ENCODE measurements around the gene PRR16. TPM values are rescaled to one million over a fixed set of nuclear protein-coding genes. Genes with fewer than 3 reads are reported as not detected.
A peak's percentile ranks its signal among the peaks of the same experiment; 100 is the strongest.

PRR16 gene
- total RNA-seq, 1 donor from 2014 or later, result 0.23 TPM

GRCh38 chr5:120461251-120461650 is 2.8 kb upstream of the PRR16 start:
- H3K4me3 ChIP-seq (ENCODE audit: low read depth, low read length), result no peak overlapping the region
- DNase-seq (ENCODE audit: low read depth), result no peak
- no peak for TF ChIP-seq CTCF (conservative IDR thresholded peaks at IDR 0.05; ENCODE audit: low read depth, low read length)

- TF ChIP-seq CTCF (conservative IDR thresholded peaks at IDR 0.05; ENCODE audit: low read depth, low read length), result no peak
- H3K4me3 ChIP-seq (ENCODE audit: low read depth, low read length), result no peak overlapping the region
- no peak for DNase-seq (ENCODE audit: low read depth)
Measured at GRCh38 chr5:120463006-120463680, 957 bp upstream of the PRR16 start.

GRCh38 chr5:120464627-120465435 is 731 bp downstream of the PRR16 start:
- no peak for TF ChIP-seq CTCF (conservative IDR thresholded peaks at IDR 0.05; ENCODE audit: low read depth, low read length)
- DNase-seq (ENCODE audit: low read depth), result no peak
- H3K4me3 ChIP-seq (ENCODE audit: low read depth, low read length), result peak overlapping the region; percentile 57

GRCh38 chr5:120465436-120465961 is 1.4 kb downstream of the PRR16 start:
- H3K4me3 ChIP-seq (ENCODE audit: low read depth, low read length), result peak overlapping the region; percentile 57
- DNase-seq (ENCODE audit: low read depth), result no peak
- TF ChIP-seq CTCF (conservative IDR thresholded peaks at IDR 0.05; ENCODE audit: low read depth, low read length), result no peak

GRCh38 chr5:120466341-120467006 is 2.4 kb downstream of the PRR16 start:
- no peak for TF ChIP-seq CTCF (conservative IDR thresholded peaks at IDR 0.05; ENCODE audit: low read depth, low read length)
- DNase-seq (ENCODE audit: low read depth), result no peak
- no peak overlapping the region for H3K4me3 ChIP-seq (ENCODE audit: low read depth, low read length)

- H3K4me3 ChIP-seq (ENCODE audit: low read depth, low read length), result no peak overlapping the region
- TF ChIP-seq CTCF (conservative IDR thresholded peaks at IDR 0.05; ENCODE audit: low read depth, low read length), result no peak
- no peak for DNase-seq (ENCODE audit: low read depth)
Measured at GRCh38 chr5:120471971-120472370, 7.9 kb downstream of the PRR16 start.
